Loucy (cell line): ENCODE data around the gene CFAP52.

ENCODE experiments used
- H2AFZ ChIP-seq: fragments of 200-600 bp; sonication (generic); 2 replicates; pipeline ENCODE4 v1.6.0; 2016; ENCODE audit warnings: antibody characterized with exemption, mild to moderate bottlenecking, low read length, moderate library complexity
- H3F3A ChIP-seq: fragments of 200-600 bp; 2 replicates; pipeline ENCODE4 v1.6.0; 2016; ENCODE audit warnings: antibody characterized with exemption, low read depth, mild to moderate bottlenecking
- H3K27me3 ChIP-seq: fragments of 200-600 bp; sonication (generic); 2 replicates; pipeline ENCODE4 v1.6.1; 2014; ENCODE audit warnings: low read length, mild to moderate bottlenecking; ENCODE audit not compliant: insufficient read depth, poor library complexity, severe bottlenecking
- H3K36me3 ChIP-seq: fragments of 200-600 bp; sonication (generic); 2 replicates; pipeline ENCODE4 v1.6.1; 2016; ENCODE audit warnings: low read length; ENCODE audit not compliant: insufficient read depth
- H3K4me1 ChIP-seq: fragments of 200-600 bp; sonication (generic); 2 replicates; pipeline ENCODE4 v1.5.1; 2014; ENCODE audit warnings: low read length, mild to moderate bottlenecking; ENCODE audit not compliant: insufficient read depth, poor library complexity, severe bottlenecking
- H3K4me2 ChIP-seq: fragments of 200-600 bp; sonication (generic); 2 replicates; pipeline ENCODE4 v1.6.0; 2014; ENCODE audit warnings: antibody characterized with exemption, low read length, low read depth, mild to moderate bottlenecking; ENCODE audit not compliant: poor library complexity, severe bottlenecking
- H3K4me3 ChIP-seq: fragments of 200-600 bp; sonication (generic); 2 replicates; pipeline ENCODE4 v1.5.1; 2014; ENCODE audit warnings: low read length, mild to moderate bottlenecking, mixed read lengths; ENCODE audit not compliant: poor library complexity, severe bottlenecking
- H3K79me2 ChIP-seq: fragments of 200-600 bp; sonication (generic); 2 replicates; pipeline ENCODE4 v1.6.1; 2014; ENCODE audit warnings: low read length; ENCODE audit not compliant: insufficient read depth
- H3K9ac ChIP-seq: fragments of 200-600 bp; sonication (generic); 2 replicates; pipeline ENCODE4 v1.6.0; 2014; ENCODE audit warnings: mild to moderate bottlenecking, low read depth, low read length, moderate library complexity; ENCODE audit not compliant: poor library complexity, severe bottlenecking
- H3K9me2 ChIP-seq: fragments of 200-600 bp; sonication (generic); replicated peaks from 2 replicates; pipeline ENCODE4 v1.6.1; 2016; ENCODE audit warnings: low read depth, low read length, mixed read lengths
- H3K9me3 ChIP-seq: fragments of 200-600 bp; sonication (generic); 2 replicates; pipeline ENCODE4 v1.6.1; 2014; ENCODE audit warnings: mild to moderate bottlenecking, antibody characterized with exemption, low read length, low read depth; ENCODE audit not compliant: insufficient read depth
- H4K20me1 ChIP-seq: fragments of 200-600 bp; sonication (generic); 2 replicates; pipeline ENCODE4 v1.6.0; 2014; ENCODE audit warnings: antibody characterized with exemption, low read length, mild to moderate bottlenecking; ENCODE audit not compliant: insufficient read depth, poor library complexity, severe bottlenecking
- EZH2phosphoT487 ChIP-seq: fragments of 200-600 bp; IDR thresholded peaks from 2 replicates; pipeline ENCODE4 v1.6.1; 2018; ENCODE audit warnings: antibody characterized with exemption, mild to moderate bottlenecking, moderate library complexity, borderline replicate concordance
- TF ChIP-seq, protein P1 (sequence below): fragments of 200-600 bp; sonication (generic); conservative IDR thresholded peaks from 2 replicates; pipeline ENCODE4 v1.5.1; 2014; ENCODE audit warnings: mild to moderate bottlenecking, antibody characterized with exemption, low read length

The CFAP52 gene

DNA sequence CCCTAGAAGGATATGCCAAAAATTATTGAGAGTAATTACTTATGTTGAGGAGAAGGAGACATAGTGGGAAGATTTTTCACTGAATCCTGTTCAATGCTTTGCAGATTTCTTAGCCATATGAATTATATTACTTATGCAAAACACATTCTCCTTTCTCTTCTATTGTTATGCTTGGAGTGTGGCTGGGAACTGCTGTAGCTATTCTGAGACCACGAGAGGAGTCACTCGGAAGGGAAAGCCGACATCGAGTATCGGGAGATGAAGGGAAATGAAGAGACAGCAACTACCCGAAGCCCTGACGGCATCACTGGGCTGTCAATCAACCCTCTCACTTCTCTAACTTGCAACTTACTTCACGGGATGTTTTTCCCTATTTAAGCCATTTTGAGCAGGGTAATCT lies 40.4 kb upstream of the CFAP52 start:
- H3F3A ChIP-seq = no peaks in the 10 kb centered on the region
- H3K4me2 ChIP-seq = no peak overlapping the region
- H3K27me3 ChIP-seq = no peaks in the 10 kb centered on the region
- H3K79me2 ChIP-seq = no peaks in the 10 kb centered on the region
- H3K36me3 ChIP-seq = no peaks in the 10 kb centered on the region
- TF ChIP-seq, protein P1, sequence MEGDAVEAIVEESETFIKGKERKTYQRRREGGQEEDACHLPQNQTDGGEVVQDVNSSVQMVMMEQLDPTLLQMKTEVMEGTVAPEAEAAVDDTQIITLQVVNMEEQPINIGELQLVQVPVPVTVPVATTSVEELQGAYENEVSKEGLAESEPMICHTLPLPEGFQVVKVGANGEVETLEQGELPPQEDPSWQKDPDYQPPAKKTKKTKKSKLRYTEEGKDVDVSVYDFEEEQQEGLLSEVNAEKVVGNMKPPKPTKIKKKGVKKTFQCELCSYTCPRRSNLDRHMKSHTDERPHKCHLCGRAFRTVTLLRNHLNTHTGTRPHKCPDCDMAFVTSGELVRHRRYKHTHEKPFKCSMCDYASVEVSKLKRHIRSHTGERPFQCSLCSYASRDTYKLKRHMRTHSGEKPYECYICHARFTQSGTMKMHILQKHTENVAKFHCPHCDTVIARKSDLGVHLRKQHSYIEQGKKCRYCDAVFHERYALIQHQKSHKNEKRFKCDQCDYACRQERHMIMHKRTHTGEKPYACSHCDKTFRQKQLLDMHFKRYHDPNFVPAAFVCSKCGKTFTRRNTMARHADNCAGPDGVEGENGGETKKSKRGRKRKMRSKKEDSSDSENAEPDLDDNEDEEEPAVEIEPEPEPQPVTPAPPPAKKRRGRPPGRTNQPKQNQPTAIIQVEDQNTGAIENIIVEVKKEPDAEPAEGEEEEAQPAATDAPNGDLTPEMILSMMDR = no peak
- no peak for TF ChIP-seq EZH2phosphoT487
- no peak overlapping the region for H3K4me3 ChIP-seq
- no peak overlapping the region for H2AFZ ChIP-seq
- H3K9me3 ChIP-seq = no peaks in the 10 kb centered on the region
- no peak overlapping the region for H3K9ac ChIP-seq
- H4K20me1 ChIP-seq = no peaks in the 10 kb centered on the region
- H3K4me1 ChIP-seq = no peaks in the 10 kb centered on the region
- H3K9me2 ChIP-seq = no peaks in the 10 kb centered on the region

DNA sequence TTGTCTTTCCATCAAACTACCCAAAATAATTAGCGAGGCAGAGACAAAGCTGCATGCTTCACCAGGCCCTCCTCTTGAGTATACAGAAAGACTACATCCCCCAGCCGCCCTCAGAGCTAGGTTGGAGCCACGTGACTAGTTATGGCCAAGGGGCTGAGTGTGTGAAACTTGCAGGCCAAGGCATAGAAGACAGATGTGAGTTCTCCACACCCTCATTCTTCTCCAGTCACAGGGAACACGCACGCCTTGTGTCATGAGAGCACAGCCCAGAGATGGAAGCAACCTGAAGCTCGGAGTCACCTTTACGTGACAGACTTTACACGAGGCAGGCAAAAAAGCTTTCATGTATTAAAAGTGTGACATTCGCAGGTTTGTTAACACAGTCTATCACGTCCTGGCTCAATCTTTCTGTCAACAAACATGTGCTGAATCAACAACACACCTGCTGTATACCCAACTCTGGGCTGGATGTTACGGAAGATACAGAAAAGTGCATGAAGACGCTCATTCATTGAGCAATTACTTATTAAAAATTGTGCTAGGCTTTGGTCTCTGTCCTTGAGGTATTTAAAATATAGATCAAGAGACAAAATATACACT lies 39.2 kb upstream of the CFAP52 start:
- Histone ChIP-seq H3F3A (no peaks in the 10 kb centered on the region), H4K20me1 (no peaks in the 10 kb centered on the region), H3K4me1 (no peaks in the 10 kb centered on the region), H3K27me3 (no peaks in the 10 kb centered on the region), H3K4me2 (no peak overlapping the region), H3K9me3 (no peaks in the 10 kb centered on the region), H3K9me2 (no peaks in the 10 kb centered on the region), H3K9ac (no peak overlapping the region), H3K36me3 (no peaks in the 10 kb centered on the region), H2AFZ (no peak overlapping the region), H3K79me2 (no peaks in the 10 kb centered on the region), H3K4me3 (no peak overlapping the region)
- TF ChIP-seq, protein P1 = no peak
- no peak for TF ChIP-seq EZH2phosphoT487

DNA sequence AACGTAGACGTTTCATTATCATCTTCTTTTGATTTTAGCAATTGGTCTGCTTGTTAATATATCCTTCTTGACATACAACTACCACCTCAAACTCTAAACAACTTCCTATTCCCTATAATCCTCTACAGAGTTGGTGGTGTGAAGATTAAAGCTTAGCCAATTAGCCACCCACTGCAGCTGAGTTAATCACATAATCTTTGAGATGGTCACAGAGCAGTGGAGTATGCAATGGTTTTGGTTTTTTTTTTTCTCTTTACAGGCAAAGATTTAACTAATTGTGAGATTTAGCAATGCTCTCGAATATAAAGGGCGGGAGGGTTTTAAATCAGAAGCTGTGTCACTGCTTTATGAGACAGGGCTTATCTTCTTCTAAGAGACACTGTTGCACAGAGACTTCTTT lies 37.8 kb upstream of the CFAP52 start:
- no peaks in the 10 kb centered on the region for H3F3A ChIP-seq
- H3K9me3 ChIP-seq = no peaks in the 10 kb centered on the region
- H3K4me3 ChIP-seq = no peak overlapping the region
- TF ChIP-seq, protein P1 = no peak
- TF ChIP-seq EZH2phosphoT487 = no peak
- no peaks in the 10 kb centered on the region for H3K4me1 ChIP-seq
- no peaks in the 10 kb centered on the region for H3K79me2 ChIP-seq
- H3K4me2 ChIP-seq = no peak overlapping the region
- H3K9ac ChIP-seq = no peak overlapping the region
- H3K9me2 ChIP-seq = no peaks in the 10 kb centered on the region
- H3K27me3 ChIP-seq = no peaks in the 10 kb centered on the region
- no peaks in the 10 kb centered on the region for H4K20me1 ChIP-seq
- H2AFZ ChIP-seq = no peak overlapping the region
- no peaks in the 10 kb centered on the region for H3K36me3 ChIP-seq
